ENCODE data around the gene NR5A2.

NR5A2 gene

DNA sequence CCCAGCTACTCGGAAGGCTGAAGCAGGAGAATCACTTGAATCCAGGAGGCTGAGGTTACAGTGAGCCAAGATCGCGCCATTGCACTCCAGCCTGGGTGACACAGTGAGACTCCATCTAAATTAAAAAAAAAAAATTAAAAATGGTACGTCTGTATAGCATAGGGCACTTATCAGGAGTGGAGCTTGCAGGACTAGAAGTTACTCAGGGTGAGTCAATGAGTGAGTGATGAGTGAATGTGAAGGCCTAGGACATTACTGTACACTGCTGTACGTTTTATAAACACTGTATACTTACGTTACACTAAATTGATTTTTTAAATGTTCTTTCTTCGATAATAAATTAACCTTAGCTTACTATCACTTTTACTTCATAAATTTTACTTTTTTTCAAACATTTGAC lies 183.6 kb downstream of the NR5A2 start:
- Mint-ChIP-seq H3K27ac (no peak overlapping the region), H3K9me3 (peaks cover 22% of the 10 kb centered on the region), H3K4me3 (no peak overlapping the region), H3K4me1 (ENCODE audit: low read depth) (peaks cover 19% of the 10 kb centered on the region), H3K27me3 (no peaks in the 10 kb centered on the region), H3K36me3 (ENCODE audit: low read depth) (no peaks in the 10 kb centered on the region)
- intact Hi-C loops (cut with micrococcal nuclease) = no loop called here

DNA sequence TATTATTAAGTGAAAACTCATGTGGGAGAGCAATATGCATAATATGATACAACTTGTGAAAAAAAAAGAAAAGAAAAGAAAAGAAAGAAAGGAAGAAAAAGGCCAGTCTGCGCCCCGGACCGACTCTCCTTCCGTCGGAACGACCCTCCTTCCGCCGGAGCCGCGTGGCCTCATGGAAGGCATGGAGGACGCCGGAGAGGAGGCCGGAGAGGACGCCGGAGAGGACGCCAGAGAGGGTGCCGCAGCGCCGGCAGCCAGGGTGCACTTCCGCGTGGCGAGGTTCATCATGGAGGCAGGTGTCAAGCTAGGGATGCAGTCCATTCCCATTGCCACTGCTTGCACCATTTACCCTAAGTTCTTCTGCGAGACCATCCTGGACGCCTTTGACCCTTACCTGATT lies 185.9 kb downstream of the NR5A2 start:
- no peak overlapping the region for H3K27ac Mint-ChIP-seq
- H3K27me3 Mint-ChIP-seq = no peaks in the 10 kb centered on the region
- H3K4me1 Mint-ChIP-seq (ENCODE audit: low read depth) = no peaks in the 10 kb centered on the region
- no peak overlapping the region for H3K4me3 Mint-ChIP-seq
- no peaks in the 10 kb centered on the region for H3K36me3 Mint-ChIP-seq (ENCODE audit: low read depth)
- H3K9me3 Mint-ChIP-seq = peaks cover 22% of the 10 kb centered on the region
- intact Hi-C loops (cut with micrococcal nuclease) = no loop called here

DNA sequence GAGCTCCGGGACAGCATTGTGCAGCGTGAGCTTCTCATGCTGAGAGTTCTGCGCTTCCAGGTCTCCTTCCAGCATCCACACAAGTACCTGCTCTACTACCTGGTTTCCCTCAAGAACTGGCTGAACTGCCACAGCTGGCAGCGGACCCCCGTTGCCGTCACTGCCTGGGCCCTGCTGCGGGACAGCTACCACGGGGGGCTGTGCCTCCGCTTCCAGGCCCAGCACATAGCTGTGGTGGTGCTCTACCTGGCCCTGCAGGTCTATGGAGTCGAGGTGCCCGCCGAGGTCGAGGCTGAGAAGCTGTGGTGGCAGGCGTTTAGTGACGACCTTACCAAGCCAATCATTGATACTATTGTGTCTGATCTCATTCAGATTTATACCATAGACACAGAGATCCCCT lies 186.4 kb downstream of the NR5A2 start:
- Mint-ChIP-seq H3K27ac (no peak overlapping the region), H3K36me3 (ENCODE audit: low read depth) (no peaks in the 10 kb centered on the region)
- intact Hi-C loops (cut with micrococcal nuclease) = no loop called here

DNA sequence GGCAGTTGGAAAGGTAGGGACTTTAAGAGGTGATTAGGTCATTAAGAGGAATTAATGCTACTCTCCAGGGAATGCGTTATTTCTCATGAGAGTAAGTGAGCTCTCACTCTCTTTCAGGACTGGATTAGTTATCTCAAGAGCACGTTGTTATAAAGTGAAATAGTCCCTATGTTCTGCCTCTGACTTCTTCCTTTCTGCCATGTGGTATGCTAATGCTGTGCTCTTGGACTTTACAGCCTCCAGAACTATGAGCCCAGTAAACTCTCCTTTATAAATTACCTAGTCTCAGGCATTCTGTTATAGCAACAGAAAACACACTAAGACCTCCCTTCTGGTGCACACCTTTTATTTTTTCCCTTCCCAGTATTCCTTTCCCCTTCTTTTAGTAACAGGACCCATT lies 187.8 kb downstream of the NR5A2 start:
- intact Hi-C loops (cut with micrococcal nuclease) = no loop called here
- Mint-ChIP-seq H3K27me3 (no peaks in the 10 kb centered on the region), H3K9me3 (peaks cover 22% of the 10 kb centered on the region), H3K4me3 (no peak overlapping the region), H3K4me1 (ENCODE audit: low read depth) (no peaks in the 10 kb centered on the region), H3K36me3 (ENCODE audit: low read depth) (no peaks in the 10 kb centered on the region), H3K27ac (no peak overlapping the region)

More for the DNA sequence above, 186.4 kb downstream of the NR5A2 start:
- Mint-ChIP-seq H3K9me3 (peaks cover 22% of the 10 kb centered on the region), H3K27me3 (no peaks in the 10 kb centered on the region), H3K4me1 (ENCODE audit: low read depth) (no peaks in the 10 kb centered on the region), H3K4me3 (no peak overlapping the region)

DNA sequence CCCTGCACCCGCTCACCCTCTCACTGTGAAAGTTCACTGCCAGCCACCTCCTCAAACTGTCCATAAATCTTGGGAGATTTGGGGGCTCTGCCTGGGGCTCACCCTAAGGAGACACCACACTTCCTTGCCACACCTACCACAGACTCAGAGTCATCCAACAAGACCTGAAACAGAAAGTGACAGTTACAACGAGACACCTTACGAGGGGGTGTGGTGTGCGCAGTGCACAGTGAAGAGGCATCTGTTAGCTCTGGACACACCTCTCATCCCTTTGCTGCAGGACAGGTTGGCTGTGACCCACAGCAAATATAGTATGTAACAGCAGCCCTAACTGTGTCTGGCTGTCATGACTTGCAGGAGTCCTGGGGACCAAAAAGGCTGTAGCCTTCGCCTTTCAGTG lies 190.2 kb downstream of the NR5A2 start:
- Mint-ChIP-seq H3K27ac (no peak overlapping the region), H3K27me3 (no peaks in the 10 kb centered on the region), H3K9me3 (peaks cover 22% of the 10 kb centered on the region), H3K4me1 (ENCODE audit: low read depth) (no peaks in the 10 kb centered on the region), H3K36me3 (ENCODE audit: low read depth) (no peaks in the 10 kb centered on the region), H3K4me3 (no peak overlapping the region)
- intact Hi-C loops (cut with micrococcal nuclease) = no loop called here

DNA sequence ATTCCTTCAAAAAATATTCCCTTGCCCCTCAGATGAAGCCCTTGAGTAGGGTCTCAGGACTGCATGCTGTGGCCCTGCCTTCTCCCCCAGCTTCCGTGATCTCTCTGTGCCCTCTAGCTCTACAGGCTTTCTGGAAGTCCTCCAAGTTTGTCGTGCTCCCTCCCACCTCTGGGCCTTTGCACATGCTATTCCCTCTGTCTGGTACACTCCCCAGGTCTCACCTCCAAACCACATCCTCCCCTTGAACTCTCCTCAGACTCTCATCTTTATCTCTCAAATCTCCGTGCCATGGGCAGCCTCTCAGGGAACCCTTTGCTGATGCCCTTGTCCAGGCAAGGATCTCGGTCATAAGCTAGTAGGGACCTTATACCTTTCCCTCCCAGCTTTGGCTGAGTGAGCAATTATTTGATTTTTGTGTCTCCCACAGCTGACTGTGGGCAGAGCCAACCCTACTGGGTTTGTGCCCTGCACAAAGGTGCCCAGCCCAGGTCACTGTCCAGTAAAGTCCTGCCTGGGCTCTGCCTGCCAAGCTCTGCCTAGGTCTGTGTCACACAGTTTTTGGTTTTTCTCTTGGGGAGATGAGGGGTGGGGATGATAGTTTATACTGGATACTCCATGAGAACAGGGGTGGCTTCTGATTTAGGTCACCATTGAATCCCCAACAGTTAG lies 194.2 kb downstream of the NR5A2 start:
- Mint-ChIP-seq H3K4me3 (no peak overlapping the region), H3K36me3 (ENCODE audit: low read depth) (no peaks in the 10 kb centered on the region), H3K27me3 (peaks cover under 1% of the 10 kb centered on the region), H3K4me1 (ENCODE audit: low read depth) (peaks cover 14% of the 10 kb centered on the region), H3K27ac (no peak overlapping the region), H3K9me3 (no peaks in the 10 kb centered on the region)
- intact Hi-C loops (cut with micrococcal nuclease) = no loop called here

DNA sequence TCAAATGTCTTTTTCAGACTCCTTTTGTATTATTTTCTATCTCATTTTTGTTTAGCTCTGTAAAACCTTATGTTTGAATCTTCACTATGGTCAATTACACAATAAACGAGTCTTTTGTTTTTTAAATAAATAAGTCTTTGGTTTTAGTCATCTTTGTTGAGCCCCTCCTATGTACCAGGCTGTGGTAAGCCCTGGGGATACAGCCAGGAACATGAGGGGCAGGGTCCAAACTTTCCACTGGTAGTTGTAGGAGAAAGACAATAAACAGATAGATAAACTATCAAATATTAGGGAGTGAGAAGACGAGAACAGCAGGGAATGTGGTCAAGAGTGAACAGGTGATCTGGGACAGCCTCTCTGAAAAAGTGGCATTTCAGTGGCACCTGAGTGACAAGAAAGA lies 195.7 kb downstream of the NR5A2 start:
- H3K9me3 Mint-ChIP-seq = no peaks in the 10 kb centered on the region
- H3K4me3 Mint-ChIP-seq = no peak overlapping the region
- H3K36me3 Mint-ChIP-seq (ENCODE audit: low read depth) = no peaks in the 10 kb centered on the region
- intact Hi-C loops (cut with micrococcal nuclease) = no loop called here
- no peak overlapping the region for H3K27ac Mint-ChIP-seq
- peaks cover 3% of the 10 kb centered on the region for H3K27me3 Mint-ChIP-seq
- peaks cover 17% of the 10 kb centered on the region for H3K4me1 Mint-ChIP-seq (ENCODE audit: low read depth)

DNA sequence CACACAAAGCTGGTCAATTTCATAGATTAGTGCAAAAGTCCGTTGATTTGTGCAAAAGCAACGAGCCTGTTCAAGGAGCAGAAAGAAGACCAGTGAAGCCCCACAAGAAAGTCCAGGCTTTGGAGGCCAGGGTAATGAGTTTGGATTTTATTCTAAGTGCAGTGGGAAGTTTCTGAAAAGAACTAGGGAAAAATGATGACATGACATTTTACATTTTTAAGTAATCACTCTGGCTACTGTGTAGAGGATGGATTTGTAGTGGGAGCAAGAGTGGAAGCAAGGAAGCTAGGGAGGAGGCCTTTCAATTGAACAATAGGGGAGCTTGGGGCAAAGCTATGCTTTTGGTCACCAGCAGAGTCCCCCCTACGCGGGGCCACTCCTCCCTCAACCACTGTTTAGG lies 196.1 kb downstream of the NR5A2 start:
- intact Hi-C loops (cut with micrococcal nuclease) = no loop called here
- no peak overlapping the region for H3K27ac Mint-ChIP-seq
- H3K36me3 Mint-ChIP-seq (ENCODE audit: low read depth) = no peaks in the 10 kb centered on the region
- peaks cover 3% of the 10 kb centered on the region for H3K27me3 Mint-ChIP-seq
- no peak overlapping the region for H3K4me3 Mint-ChIP-seq
- peaks cover 17% of the 10 kb centered on the region for H3K4me1 Mint-ChIP-seq (ENCODE audit: low read depth)
- H3K9me3 Mint-ChIP-seq = no peaks in the 10 kb centered on the region

DNA sequence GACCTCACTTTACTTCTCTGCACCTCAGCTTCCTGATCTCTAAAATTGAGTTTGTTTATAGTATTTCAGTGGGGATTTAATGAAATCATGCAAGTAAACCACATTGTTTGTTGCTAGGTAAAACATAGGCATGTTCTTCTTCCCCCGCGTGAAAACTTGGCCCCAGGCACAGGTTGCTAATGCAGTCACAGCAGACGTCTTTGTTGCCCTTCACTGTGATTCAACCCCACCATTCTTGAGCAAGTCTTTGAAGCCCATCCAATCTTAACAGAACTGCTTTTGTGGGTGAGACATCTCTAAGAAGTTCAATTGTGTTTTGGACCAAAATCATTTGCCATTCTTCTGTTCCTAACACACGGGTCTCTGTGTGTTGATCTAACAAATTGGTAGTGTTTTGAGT lies 196.8 kb downstream of the NR5A2 start:
- no peak overlapping the region for H3K4me3 Mint-ChIP-seq
- H3K4me1 Mint-ChIP-seq (ENCODE audit: low read depth) = peaks cover 17% of the 10 kb centered on the region
- H3K27ac Mint-ChIP-seq = no peak overlapping the region
- H3K36me3 Mint-ChIP-seq (ENCODE audit: low read depth) = no peaks in the 10 kb centered on the region
- H3K9me3 Mint-ChIP-seq = no peaks in the 10 kb centered on the region
- peaks cover 3% of the 10 kb centered on the region for H3K27me3 Mint-ChIP-seq
- intact Hi-C loops (cut with micrococcal nuclease) = no loop called here

DNA sequence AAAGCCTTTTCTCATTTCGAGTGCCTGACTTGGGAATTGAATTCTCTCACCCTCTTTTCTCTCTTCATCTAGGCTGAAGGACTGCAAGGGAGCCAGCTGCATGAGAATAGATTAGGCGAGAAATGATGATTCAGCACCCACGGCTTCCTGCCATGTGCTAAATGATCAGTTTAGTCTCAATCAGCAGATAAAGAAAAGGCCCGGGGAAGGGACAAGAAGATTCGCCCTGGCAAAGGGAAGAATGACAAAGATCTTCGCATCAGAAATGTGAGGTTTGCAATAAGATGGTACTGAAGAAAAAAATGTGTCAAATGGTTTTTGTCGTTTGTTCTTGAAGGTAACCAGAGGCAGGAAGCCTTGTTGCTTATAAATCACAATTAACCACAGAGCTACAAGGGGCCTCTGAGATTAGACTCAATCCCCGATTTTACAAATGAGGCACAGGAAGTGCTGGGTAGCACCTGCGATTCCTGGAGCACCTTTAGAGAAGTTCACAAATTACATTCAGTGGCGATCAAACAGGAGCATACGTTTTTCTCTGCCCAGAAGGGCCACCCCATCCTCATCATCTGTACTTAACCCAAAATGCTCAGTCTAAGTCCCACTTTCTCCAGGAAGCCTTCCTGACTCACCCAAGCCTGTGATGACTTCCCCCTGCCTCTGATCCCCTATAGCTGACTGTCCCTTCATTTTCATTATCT lies 198.9 kb downstream of the NR5A2 start:
- H3K9me3 Mint-ChIP-seq = no peaks in the 10 kb centered on the region
- no peak overlapping the region for H3K27ac Mint-ChIP-seq
- no peaks in the 10 kb centered on the region for H3K36me3 Mint-ChIP-seq (ENCODE audit: low read depth)
- peaks cover 3% of the 10 kb centered on the region for H3K27me3 Mint-ChIP-seq
- intact Hi-C loops (cut with micrococcal nuclease) = no loop called here
- H3K4me3 Mint-ChIP-seq = no peak overlapping the region
- H3K4me1 Mint-ChIP-seq (ENCODE audit: low read depth) = peaks cover 17% of the 10 kb centered on the region

DNA sequence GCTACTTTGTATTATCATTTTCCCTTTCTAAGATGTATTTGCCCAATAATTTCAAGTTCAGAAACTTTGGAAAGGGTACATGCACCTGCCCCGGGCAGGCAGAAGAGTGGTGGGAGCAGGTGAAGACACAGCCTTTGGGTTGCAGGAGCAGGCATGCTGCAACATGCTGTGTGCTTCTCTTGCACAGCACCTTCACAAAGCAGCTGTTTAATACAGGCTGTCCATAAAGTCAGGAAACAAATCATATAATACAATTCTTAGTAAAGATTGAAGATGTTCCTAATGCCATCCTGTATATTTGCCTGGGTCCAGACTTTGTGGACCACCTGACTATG lies 199.4 kb downstream of the NR5A2 start:
- Mint-ChIP-seq H3K4me1 (ENCODE audit: low read depth) (peaks cover 17% of the 10 kb centered on the region), H3K4me3 (no peak overlapping the region), H3K27me3 (peaks cover 3% of the 10 kb centered on the region), H3K27ac (no peak overlapping the region), H3K36me3 (ENCODE audit: low read depth) (no peaks in the 10 kb centered on the region), H3K9me3 (no peaks in the 10 kb centered on the region)
- intact Hi-C loops (cut with micrococcal nuclease) = no loop called here

Measured in dendritic cell treated with granulocyte-macrophage colony-stimulating factor and Interleukin-4, amounts not matched to agents 40 ng/mL and 50 ng/mL, for 4 days (primary cell).